Chondrocyte (in vitro differentiated cells): ENCODE results near the gene SLCO3A1. TPM values are rescaled to one million over a fixed set of nuclear protein-coding genes. Genes with fewer than 3 reads are reported as not detected.

Experiments used
- DNase-seq: peaks from one replicate; pipeline ENCODE4 v3.0.0; 2021; ENCODE audit warnings: mixed read lengths, low spot score
- H3K27ac Mint-ChIP-seq: one replicate; pipeline ENCODE4 v1.8.0; 2021; ENCODE audit warnings: mild to moderate bottlenecking, moderate library complexity, mixed read lengths; ENCODE audit not compliant: unreplicated experiment
- H3K27me3 Mint-ChIP-seq: 2 replicates; pipeline ENCODE4 v1.8.0; 2021; ENCODE audit warnings: low read depth, mixed read lengths
- H3K36me3 Mint-ChIP-seq: 2 replicates; pipeline ENCODE4 v1.8.0; 2021; ENCODE audit warnings: low read depth, mixed read lengths
- H3K4me1 Mint-ChIP-seq: 2 replicates; pipeline ENCODE4 v1.8.0; 2021; ENCODE audit warnings: low read depth, mild to moderate bottlenecking, mixed read lengths
- H3K4me3 Mint-ChIP-seq: one replicate; pipeline ENCODE4 v1.8.0; 2021; ENCODE audit warnings: mild to moderate bottlenecking, moderate library complexity, mixed read lengths; ENCODE audit not compliant: unreplicated experiment
- H3K9me3 Mint-ChIP-seq: 2 replicates; pipeline ENCODE4 v1.8.0; 2021; ENCODE audit warnings: low read depth, mixed read lengths
- total RNA-seq: library from RNA; stranded (reverse); gene quantifications from 3 replicates; pipeline ENCODE4 v1.2.1, GENCODE V29; 2021
- TF ChIP-seq, protein P1 (sequence below): fragments of 200-600 bp; sonication (generic); IDR thresholded peaks from 2 replicates; pipeline ENCODE4 v1.5.0; 2021; ENCODE audit warnings: antibody characterized with exemption, mild to moderate bottlenecking, moderate library complexity

Gene SLCO3A1
- total RNA-seq, 1 donor from 2014 or later, result 3.7 TPM

DNA sequence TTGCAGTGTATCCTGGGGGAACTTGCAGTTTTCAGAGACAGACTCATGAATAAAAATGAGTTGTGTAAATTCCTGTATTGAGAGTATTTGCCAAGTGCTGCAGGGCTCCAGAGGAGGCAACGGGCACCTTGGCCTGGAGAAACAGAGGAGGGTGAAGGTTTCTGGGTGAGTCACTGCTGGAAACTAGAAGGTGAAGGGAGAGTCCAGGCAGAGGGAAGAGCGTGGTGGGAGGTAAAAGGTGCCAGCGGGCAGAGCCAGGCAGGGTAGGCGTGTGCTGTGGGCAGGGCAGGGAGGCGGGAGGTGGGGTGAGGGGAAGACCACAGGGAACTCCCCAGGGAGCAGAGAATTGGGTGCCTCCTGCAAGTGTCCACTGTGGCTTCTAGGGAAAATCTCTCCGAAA, 120.8 kb downstream of the SLCO3A1 start:
- H3K36me3 Mint-ChIP-seq, result no peaks in the 10 kb centered on the region
- TF ChIP-seq, protein P1, sequence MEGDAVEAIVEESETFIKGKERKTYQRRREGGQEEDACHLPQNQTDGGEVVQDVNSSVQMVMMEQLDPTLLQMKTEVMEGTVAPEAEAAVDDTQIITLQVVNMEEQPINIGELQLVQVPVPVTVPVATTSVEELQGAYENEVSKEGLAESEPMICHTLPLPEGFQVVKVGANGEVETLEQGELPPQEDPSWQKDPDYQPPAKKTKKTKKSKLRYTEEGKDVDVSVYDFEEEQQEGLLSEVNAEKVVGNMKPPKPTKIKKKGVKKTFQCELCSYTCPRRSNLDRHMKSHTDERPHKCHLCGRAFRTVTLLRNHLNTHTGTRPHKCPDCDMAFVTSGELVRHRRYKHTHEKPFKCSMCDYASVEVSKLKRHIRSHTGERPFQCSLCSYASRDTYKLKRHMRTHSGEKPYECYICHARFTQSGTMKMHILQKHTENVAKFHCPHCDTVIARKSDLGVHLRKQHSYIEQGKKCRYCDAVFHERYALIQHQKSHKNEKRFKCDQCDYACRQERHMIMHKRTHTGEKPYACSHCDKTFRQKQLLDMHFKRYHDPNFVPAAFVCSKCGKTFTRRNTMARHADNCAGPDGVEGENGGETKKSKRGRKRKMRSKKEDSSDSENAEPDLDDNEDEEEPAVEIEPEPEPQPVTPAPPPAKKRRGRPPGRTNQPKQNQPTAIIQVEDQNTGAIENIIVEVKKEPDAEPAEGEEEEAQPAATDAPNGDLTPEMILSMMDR, result no peak
- DNase-seq, result no peak
- H3K27ac Mint-ChIP-seq, result no peak overlapping the region
- no peak overlapping the region for H3K4me3 Mint-ChIP-seq
- H3K27me3 Mint-ChIP-seq, result peaks cover 17% of the 10 kb centered on the region
- no peaks in the 10 kb centered on the region for H3K4me1 Mint-ChIP-seq
- H3K9me3 Mint-ChIP-seq, result no peaks in the 10 kb centered on the region

DNA sequence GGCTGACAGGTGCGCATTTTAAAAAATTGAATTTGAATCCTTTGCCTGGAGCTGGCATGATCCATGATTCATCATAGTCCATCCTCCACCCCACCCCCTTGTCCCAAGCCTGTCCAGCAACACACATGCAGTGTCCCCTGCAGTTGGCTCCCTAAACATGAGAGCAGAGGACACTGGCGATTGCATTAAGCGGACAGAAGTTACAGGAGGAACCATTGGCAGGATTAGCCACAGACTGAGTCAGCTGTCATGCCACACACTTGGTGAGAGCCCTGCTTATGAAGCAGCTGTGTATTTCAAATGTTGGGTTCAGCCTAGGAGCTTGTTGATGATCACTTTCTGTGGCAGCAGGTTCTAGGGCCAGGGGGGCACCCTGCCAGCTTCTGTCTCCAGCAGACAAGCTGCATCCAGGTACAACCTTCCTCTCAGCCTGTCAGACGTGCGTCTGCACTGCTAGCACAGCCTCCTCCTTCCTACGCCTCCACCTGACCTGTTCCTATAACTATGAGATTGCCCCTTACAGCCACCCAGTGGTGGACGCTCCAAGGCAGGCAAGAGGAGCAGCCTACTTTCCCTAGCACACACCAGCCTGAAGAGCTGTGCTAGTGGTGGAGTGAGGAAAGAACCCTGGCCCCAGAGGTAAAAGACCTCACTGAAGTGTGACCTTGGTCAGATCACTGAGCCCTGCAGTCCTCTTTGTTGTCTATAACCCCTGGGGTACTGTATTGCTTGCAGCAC, 121.9 kb downstream of the SLCO3A1 start:
- Mint-ChIP-seq H3K27ac (no peak overlapping the region), H3K27me3 (peaks cover 19% of the 10 kb centered on the region), H3K36me3 (no peaks in the 10 kb centered on the region), H3K9me3 (no peaks in the 10 kb centered on the region), H3K4me1 (no peaks in the 10 kb centered on the region), H3K4me3 (no peak overlapping the region)
- DNase-seq, result no peak
- TF ChIP-seq, protein P1, result no peak

DNA sequence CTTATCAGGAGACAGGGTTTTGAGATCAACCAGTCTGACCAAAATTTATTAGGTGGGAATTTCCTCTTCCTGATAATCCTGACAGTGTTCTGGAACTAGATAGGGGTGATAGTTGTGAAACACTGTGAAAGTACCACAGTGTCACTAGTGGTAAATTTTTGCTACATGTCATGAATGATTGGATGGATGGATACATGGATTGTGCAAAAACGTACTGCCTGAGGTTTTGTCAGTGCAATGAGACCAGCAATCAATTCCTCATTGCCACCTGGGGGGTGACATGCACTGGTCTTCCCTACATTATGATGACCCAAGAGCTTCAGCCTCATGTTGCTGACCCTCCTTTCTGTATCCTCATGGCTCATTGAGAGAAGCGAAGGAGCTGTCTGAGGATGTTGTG, 123.5 kb downstream of the SLCO3A1 start:
- Mint-ChIP-seq H3K4me3 (no peak overlapping the region), H3K27ac (no peak overlapping the region), H3K4me1 (no peaks in the 10 kb centered on the region), H3K27me3 (peaks cover 19% of the 10 kb centered on the region), H3K36me3 (no peaks in the 10 kb centered on the region), H3K9me3 (no peaks in the 10 kb centered on the region)
- no peak for DNase-seq
- TF ChIP-seq, protein P1, result no peak

DNA sequence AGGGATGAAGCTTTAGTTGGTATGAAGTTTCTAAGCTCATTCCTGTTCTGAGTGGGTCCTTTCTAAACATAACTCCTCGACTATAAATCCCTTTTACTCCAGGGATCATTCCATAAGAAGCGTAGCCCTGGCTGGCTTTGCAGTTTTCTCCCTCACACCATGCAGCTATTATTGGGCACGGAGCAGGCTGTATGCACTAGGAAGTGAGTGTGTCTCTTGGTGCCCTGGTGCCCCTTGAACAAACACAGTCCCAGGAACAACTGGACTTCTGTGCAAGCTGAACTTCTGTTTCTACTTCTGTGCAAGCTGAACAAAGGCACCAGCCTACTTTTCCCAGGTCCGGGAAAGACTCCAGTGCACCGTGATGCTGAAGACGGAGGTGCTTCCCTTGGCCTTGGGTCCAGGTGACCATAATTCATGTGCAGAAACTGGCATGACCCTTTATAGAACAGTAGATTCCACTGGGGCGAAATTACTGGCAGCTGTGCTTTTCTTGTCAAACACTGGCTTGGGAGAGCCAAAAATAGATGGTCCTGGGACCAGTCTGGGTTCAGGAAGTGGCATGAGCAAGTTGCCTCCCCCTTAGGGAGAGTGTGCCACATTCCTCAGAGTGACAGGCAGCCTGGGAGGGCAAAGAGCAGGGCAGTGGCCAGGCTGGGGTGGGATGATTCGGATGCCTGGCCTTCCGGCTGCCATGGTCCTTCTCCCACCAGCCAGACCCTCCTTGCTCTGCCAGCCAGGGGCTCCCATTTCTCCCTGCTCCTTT, 127.2 kb downstream of the SLCO3A1 start:
- Mint-ChIP-seq H3K4me1 (no peaks in the 10 kb centered on the region), H3K4me3 (no peak overlapping the region), H3K36me3 (no peaks in the 10 kb centered on the region), H3K27ac (no peak overlapping the region), H3K27me3 (peaks cover 13% of the 10 kb centered on the region), H3K9me3 (no peaks in the 10 kb centered on the region)
- DNase-seq, result no peak
- TF ChIP-seq, protein P1, result no peak

DNA sequence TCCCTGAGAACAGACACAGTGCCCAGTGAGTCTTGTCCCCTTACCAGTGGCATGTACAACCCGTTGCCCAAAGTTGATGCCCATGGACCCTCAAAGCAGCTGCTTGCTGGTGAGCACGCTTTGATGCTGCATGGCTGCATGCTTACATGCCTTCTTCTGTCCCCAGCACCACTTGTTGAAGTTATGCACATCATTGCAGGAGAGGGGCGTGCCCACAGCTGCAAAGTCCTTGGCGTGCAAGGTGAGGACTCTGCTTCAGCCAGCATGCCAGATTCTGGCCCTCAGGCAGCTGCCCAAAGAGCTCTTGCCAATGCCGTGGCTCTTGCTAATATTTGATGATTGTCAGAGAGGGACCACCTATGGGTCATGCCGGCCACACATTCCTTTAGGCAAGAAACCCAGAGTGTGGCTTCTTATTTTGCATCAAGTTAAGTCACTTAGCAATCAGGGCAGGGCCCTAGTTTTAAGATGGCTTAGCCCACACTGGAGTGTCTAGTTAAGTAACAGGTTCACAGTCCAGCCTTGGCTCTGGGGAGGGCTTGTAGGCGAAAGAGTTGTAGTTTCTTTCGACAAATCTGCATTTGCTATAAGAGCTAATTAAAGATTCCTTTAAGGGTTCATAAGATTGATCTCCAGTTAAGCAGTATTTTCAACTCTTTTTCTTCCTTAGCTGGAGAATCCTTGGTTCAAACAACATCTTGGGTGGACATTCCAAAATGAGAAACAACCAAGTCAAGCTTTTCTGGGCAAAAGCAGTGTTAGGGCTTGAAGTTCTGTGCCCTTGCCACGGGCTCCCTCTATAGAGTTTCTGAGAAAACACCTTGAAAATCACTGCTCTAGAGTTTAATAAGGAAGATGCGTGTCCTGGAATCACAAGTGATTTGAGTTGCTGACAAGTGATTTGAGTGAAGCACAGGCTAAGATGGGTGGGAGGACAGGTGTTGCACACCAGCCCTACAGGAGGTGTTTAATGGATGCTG, 128.6 kb downstream of the SLCO3A1 start:
- DNase-seq, result no peak
- no peaks in the 10 kb centered on the region for H3K36me3 Mint-ChIP-seq
- no peaks in the 10 kb centered on the region for H3K9me3 Mint-ChIP-seq
- H3K27me3 Mint-ChIP-seq, result peaks cover 6% of the 10 kb centered on the region
- H3K27ac Mint-ChIP-seq, result no peak overlapping the region
- H3K4me3 Mint-ChIP-seq, result no peak overlapping the region
- TF ChIP-seq, protein P1, result peak; percentile 43
- no peaks in the 10 kb centered on the region for H3K4me1 Mint-ChIP-seq
